Measurements from ENCODE around the gene DHRSX.
"Not testable (repeated sequence)": the region's sequence is repeated elsewhere in the genome, so short reads cannot be mapped to it uniquely, and the experiment has no call there.

The DHRSX gene

DNA sequence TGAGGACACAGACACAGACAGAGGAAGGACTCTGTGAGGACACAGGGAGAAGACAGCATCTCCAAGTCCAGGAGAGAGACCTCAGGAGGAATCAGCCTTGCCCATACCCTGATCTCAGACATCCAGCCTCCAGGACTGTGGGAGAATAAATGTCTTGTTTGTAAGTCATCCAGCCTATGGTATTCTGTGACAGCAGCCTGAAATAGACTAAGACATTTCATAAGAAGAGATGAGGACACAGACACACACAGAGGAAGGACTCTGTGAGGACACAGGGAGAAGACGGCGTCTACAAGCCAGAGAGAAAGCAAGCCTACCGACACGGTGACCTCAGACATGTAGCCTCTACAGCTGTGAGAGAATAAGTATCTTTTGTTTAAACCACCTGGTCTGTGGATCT lies 112.1 kb downstream of the DHRSX start:
- no peak for DNase-seq

DNA sequence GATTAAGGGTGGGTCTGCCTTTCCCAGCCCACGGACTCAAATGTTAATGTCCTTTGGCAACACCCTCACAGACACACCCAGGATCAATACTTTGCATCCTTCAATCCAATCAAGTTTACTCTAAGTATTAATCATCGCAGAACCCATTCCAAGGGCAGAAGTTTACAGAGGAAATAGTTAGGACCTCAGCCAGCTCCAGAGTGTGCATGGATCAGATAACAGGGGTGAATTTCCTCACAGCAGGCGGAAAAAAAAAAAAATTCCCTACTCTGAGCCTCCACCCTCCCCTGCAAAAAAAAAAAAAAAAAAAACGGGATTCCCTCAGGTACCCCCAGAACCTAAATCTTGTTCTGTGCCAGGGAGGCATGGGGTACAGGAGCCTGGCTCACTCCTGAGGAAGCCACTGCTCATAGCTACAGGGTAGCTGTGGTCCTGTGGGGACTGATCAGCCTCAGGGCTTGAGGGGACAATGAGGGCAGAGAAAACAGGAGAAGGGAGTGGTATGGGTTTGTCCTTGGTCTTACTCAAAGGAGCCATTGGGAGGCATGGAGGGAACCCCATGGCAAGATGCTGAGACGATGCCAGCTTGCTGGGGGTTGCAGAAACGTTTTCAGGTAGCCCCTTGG lies 113.0 kb downstream of the DHRSX start:
- no peak for DNase-seq

DNA sequence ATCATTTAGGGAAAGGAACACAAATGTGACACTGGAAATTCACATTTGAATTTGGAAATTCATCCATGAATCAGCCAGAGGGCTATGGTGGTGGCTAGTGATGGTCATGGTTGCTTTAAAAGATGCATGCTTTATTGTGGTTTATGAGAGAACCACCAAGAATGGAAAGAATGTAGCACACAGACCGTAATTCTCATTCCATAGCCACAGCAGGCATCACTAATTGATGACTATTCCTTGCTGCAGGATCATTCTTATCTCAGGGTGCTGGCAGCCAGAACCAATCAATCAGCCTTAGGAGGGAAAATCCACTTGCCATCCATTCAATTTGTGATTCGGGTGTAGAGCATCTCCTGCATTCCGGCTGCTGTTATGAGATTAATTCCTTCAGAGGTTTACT lies 115.6 kb downstream of the DHRSX start:
- DNase-seq: no peak

DNA sequence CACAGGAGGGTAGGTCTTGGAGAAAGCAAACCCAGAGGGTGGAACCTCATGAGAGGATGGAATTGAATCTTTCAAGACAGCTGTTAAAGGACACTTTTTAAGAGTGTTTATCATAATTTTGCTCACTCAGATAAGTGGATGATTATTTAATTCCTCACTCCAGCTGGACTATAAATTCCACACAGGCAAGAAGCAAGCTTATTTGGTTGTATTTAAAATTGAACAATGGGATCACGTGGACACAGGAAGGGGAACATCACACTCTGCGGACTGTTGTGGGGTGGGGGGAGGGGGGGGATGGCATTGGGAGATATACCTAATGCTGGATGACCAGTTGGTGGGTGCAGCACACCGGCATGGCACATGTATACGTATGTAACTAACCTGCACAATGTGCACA lies 116.3 kb downstream of the DHRSX start:
- DNase-seq: no peak

DNA sequence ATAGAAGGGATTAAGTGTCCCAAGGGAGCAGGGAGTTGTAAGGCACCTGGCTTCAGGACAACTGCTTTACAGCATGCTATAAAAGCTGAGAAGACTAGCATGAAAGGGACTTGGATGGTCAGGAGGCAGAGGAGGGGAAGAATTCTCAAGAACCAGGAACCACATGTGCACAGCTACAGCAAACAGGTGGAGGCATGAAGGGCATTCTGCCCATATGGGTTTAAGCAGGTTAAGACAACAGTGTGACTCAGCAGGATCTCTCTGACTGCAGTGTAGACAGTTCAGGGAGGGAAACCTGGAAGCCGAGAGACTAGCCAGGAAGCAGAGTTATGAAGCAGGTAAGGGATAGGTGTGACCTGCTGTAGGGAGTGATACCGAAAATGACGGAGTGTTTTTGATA lies 117.0 kb downstream of the DHRSX start:
- DNase-seq: no peak

DNA sequence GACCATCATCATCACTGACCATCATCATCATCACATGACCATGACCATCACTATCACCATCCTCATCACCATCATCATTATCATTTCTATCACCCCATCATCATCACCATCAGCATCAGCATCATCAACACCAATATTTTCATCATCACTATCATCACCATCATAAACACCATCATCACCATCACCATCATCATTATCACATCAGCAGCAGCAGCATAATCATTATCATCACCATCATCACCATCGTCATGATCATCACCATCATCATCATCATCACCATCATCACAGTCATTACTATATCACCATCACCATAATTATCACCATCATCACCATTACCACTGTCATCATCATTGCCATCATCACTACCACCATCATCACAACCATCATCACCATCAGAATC lies 117.6 kb downstream of the DHRSX start:
- DNase-seq: no peak

DNA sequence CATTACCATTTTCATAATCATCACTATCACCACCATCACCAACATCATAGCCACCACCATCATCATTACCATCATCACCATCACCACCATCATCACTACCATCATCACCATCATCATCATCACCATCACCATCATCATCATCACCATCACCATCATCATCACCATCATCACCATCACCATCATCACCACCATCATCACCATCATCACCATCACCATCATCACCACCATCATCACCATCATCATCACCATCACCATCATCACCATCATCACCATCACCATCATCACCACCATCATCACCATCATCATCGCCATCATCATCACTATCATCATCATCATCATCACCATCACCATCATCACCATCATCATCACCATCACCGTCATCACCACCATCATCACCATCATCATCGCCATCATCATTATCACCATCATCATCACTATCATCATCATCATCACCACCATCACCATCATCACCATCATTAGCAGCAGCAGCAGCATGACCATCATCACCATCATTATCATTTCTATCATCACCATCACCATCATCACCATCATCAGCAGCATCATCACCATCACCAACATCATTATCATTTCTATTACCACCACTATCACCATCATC lies 118.2 kb downstream of the DHRSX start:
- DNase-seq: not testable (repeated sequence)

DNA sequence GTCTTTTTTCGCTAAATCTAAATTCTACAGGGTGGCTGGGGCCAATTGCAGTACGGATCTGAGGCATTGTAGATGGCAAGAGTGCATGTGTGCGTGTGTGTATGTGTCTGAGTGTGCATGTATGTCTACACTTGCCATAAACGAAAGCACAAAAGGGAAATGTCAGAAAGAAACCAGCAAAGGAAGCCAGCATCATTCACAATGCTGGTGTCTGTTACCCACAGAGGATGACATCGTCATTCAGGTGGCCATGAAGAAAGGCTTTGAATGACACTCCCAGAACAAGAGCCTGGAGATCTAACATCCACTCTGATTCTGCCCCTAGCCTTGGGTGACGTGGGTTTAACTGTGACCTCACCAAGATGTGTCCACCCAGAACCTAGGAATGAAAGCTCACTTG lies 124.6 kb downstream of the DHRSX start:
- DNase-seq: no peak

DNA sequence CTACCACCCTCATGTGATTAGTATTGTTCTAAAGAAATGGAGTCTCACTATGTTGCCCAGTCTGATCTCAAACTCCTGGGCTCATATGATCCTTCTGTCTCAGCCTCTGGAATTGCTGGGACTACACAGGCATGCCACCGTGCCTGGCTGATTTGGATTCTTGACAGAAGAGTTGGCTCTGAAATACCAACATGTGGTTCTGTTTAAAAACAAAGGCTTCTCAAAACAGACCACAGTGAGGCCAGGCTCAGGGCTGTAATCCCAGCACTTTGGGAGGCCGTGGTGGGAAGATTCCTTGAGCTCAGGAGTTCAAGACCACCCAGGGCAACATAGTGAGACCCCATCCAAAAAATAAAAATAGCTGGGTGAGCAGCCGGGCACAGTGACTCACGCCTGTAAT lies 126.7 kb downstream of the DHRSX start:
- no peak for DNase-seq

DNA sequence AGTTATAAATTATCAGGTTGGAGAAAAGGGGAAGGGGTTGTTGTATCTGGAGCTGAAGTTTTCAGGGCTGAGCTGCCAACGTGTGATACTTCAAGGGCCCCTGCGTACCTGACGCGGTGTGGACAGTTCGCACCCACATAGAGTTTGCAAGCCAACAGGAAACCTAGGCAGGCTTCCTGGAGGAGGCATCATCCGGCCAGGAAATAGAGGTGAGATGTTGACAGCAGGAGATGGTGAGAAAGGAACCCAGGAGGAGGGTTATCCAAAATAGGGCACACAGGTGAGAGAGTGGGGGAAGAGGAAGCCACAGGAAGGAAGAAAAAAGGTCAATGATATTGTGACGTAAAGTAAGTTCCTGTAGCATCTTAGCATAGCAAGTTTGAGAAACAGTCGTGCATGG lies 127.2 kb downstream of the DHRSX start:
- DNase-seq: no peak

DNA sequence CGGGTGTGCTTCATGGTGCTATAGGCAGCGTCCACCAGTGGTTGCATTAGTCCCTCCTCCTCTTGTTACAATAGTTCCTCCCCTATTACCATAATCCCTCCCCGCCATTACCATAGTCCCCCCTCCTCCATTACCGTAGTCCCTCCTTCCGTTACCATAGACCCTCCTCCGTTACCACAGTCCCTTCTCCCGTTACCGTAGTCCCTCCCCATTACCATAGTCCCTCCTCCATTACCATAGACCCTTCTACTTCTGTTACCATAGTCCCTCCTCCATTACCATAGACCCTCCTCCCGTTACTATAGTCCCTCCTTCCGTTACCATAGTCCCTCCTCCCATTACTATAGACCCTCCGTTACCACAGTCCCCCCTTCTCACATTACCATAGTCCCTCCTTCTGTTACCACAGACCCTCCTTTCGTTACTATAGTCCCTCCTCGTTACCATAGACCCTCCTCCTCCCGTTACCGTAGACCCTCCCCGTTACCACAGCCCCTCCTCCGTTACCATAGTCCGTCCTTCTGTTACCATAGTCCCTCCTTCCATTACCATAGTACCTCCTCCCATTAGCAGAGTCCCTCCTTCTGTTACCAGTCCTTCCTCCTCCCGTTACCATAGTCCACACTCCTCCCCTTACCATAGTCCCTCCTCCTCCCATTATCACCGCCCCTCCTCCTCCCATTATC lies 129.6 kb downstream of the DHRSX start:
- DNase-seq: no peak

DNA sequence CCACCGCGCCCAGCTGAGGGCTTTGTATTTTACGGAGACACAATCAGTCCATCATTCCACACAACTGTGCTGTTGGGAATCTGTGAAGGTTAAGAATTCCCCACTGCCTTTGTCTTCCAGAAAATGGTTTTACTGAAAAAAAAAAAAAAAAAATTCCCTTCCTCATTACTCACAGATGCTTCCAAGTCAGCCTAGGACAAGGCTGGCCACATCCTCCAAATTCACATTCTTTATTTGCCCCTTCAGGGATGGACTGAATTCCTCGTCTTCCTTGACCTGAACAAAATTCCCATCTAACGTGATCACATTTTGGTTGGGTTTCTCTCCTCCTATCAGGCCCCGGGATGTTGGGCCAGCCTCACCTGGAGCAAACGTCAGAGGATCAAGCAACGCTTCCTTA lies 130.3 kb downstream of the DHRSX start:
- DNase-seq: no peak

DNA sequence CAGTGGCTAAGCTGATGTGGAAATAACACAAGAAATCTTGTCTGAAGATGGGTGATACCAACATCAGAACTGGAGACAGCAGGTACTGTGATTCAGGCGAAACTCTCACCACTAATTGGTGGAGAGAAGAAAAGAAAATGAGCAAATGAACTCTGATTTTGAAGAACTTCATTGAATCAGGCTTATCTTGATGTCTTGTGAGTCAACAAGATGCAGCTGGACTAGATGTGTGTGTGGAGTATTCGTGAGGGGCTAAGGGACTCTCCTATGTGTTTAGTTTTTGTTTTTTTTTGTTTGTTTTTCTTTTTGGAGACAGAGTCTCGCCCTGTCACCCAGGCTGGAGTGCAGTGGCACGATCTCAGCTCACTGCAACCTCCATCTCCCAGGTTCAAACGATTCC lies 131.6 kb downstream of the DHRSX start:
- DNase-seq: no peak

DNA sequence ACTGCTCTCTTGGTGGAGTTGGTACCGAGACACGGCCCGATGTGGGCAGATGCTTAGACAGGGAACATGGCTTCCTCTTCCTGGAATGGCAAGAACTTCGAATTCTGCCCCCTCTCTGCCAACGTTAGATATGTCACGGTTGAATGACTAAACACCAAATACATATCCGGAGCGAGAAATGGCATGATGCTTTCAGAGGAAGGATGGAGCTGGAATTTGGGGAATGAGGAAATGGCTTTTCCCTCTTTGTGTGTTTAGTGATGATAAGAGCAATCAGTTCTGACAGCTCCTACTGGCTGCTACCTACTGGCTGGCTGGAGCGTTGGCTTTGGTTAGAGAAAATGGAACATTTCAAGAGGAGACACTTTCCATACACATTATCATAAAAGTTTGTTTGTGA lies 140.0 kb downstream of the DHRSX start:
- no peak for DNase-seq

DNA sequence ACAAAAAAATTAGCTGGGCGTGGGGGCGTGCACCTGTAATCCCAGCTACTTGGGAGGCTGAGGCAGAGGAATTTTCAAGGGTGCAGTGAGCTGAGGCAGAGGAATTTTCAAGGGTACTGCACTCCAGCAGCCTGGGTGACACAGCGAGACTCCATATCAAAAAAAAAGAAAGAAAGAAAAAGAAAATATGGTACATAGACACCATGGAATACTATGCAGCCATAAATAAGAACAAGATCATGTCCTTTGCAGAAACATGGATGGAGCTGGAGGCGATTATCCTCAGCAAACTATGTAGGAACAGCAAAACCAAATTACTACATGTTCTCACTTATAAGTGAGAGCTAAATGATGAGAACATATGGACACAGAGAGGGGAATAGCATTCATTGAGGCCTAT lies 141.3 kb downstream of the DHRSX start:
- DNase-seq: not testable (repeated sequence)

DNA sequence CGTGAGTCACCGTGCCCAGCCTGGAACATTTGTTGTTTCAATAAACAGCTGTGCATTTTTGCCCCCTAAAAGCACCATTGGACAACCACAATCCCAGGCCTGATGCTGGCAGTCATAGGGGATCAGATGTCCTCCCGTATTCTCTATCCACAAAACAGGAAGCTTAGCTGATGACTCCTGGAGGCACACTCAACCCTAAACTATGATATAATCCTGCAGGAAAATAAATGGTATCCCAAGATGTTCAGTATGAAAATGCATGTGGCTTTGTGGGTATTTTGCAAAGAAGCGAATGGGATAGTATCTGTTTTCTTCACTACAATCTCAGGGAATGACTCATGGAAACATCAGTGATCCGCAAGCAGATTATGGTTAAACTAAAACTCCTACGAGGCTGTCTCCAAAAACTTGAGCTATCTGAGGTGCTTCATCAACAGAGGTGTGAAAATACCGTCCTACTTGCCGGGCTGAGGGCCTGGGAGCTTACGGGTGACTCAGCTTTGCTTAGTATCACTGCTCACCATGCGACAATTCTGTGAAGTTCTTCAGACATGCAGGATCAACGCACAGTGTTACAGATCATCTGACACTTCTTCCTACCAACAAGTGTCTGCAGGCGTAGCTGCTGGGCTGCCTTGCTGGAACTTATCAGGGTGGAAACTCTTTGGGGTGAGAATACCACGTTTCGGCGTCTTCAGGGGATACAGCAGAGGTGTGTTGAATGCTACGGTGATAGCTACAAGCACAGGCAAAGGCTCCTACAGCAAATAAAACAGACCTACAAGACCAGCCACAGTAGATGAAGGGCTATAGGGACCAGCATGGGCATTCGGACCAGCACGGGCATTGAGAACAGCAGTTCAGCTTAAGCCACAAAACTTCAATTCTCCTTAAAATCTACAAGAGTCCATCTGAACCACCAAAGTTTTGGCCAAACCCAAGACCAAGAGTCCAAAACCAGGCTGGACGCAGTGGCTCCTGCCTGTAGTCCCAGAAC lies 148.5 kb downstream of the DHRSX start:
- no peak for DNase-seq

DNA sequence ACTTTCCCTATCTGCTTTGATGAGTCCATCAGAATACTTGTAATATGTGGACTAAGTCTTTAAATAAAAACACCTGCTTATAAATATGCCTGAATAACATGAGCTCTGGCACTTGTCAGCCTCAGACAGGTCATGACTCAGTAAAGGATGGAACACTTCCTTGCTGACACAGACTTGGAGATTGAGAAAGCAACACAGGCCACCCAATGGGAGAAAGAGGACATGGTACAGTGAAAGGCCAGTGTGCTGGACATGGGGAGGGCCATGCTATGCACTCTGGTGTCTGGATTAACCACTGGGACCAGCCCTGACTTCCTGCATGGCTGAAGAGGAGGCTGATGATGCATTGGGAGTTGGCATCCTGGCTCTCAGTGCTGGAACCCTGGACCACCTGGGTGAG lies 149.5 kb downstream of the DHRSX start:
- DNase-seq: no peak

DNA sequence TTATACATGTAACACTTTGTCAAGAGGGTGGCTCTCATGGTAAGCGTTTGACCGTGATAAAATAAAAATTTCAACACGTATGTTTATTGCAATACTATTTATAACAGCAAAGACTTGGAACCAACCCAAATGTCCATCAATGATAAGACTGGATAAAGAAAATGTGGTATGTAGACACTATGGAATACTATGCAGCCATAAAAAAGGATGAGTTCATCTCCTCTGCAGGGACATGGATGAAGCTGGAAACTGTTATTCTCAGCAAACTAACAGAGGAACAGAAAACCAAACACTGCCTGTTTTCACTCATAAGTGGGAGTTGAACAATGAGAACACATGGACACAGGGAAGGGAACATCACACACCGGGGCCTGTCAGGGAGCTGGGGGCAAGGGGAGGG lies 150.1 kb downstream of the DHRSX start:
- not testable (repeated sequence) for DNase-seq

DNA sequence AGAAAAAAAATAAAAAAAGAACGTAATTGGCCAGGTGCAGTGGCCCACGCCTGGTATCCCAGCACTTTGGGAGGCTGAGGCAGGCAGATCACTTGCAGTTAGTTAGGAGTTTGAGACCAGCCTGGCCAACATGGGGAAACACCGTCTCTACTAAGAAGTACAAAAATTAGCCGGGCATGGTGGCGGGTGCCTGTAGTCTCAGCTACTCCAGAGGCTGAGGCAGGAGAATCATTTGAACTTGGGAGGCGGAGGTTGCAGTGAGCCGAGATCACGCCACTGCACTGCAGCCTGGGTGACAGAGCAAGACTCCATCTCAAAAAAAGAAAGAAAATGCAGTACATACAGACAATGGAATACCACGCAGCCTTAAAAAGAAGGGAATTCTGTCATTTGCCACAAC lies 150.7 kb downstream of the DHRSX start:
- not testable (repeated sequence) for DNase-seq

DNA sequence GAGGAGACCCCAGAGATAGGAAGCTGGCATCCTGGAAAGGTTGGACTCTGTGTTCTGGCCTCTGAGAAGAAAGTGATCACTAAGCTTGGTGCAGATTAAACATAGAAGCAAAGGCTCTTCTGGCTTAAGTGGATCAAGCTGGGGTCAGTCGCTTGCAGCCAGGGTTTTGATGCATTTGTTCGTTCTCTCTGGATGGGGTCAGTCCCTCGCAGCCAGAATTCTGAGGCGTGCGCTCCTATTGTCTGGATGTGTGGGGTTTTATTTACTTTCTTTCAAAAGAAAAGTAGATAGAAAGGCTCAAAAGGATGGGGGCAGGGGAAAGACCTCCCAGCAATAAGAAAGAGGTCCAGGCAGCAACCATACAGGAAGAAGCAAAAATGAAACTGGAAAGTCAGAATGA lies 152.6 kb downstream of the DHRSX start:
- no peak for DNase-seq

DNA sequence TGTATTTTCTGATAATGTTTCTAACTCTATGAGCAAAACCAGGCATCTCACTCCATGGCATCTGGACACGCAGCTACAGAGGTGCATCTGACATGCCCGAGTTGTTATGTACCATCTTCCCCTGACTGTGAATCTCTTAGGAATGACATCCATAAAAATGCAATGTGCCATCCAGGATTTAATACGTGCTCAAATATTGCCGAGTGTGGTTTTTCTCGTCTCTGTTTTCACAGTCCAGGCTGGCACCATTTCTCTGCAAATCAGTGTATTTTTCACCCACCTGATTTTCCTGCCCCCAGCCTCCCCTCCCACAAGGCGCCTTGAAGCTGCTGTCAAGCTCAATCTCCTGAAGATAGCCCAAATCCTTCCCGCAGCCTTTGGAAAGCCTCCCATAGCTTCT lies 154.6 kb downstream of the DHRSX start:
- DNase-seq: no peak

DNA sequence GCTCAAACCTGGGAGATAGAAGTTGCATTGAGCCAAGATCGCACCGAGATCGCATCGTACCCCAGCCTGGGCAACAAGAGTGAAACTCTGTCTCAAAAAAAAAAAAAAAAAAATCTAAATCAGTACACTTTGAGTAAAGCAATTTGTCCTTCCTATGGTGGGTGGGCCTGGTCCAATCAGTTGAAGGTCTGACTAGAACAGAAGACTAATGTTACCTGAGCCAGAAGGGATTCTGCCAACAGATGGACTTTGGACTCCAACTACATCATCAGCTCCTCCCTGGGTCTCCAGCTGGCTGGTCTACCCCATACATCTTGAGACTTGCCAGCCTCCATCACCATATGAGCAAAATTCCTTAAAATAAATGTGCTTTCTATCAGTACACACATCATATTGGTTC lies 155.2 kb downstream of the DHRSX start:
- DNase-seq: no peak

DNA sequence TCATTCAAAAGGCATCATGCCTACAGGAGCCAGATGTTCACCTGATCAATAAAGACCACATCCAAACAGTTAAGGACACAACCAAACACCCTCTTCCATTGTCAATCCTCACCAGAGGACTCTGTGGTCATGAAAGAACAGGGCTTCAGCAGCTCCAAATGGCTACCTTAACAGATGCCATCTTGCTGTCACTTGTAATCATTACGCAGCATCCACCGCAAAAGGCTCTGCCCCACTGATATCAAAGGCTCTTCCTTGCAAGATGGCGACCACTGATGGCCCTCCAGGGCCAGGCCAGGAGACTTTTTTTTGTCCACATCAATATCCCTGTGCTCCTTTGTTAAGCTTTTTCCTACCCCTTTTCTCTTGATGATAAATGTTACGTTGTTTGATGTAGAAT lies 157.4 kb downstream of the DHRSX start:
- DNase-seq: no peak
